Measurements from ENCODE around the gene CDC14A.
"Not testable (repeated sequence)": the region's sequence is repeated elsewhere in the genome, so short reads cannot be mapped to it uniquely, and the experiment has no call there.

The CDC14A gene

DNA sequence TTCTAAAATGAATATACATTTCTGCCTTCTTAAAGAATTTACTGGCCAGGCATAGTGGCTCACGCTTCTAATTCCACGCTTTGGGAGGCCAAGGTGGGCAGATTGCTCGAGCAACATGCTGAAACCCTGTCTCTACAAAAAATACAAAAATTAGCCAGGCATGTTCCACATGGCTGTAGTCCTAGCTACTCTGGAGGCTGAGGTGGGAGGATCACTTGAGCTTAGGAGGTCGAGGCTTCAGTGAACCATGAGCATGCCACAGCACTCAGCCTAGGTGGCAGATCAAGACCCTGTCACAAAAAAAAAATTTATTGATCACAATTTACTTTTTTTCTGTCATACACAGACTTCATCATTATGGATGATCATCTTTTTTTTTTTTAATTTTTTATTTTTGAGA lies 11.5 kb downstream of the CDC14A start:
- no peak for DNase-seq (ENCODE audit: low read depth)

DNA sequence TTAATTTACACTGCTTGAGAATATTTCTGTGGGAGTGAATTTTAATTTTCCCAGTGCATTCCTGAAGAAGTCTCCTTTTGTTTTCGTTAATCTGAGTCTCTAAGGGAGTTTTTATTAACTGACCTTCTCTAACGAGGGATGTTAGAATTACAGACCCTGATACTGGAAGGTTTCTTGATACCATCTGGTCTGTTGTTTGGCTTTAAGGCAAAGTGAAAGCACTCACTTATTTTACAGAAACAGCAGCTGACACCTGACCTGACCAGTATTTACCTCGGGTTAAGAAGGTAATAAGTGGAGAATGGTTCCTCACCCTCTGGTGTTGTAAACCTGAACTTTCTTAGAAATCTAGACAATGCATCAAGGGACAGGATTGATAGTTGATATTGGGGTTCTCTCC lies 12.4 kb downstream of the CDC14A start:
- no peak for DNase-seq (ENCODE audit: low read depth)

DNA sequence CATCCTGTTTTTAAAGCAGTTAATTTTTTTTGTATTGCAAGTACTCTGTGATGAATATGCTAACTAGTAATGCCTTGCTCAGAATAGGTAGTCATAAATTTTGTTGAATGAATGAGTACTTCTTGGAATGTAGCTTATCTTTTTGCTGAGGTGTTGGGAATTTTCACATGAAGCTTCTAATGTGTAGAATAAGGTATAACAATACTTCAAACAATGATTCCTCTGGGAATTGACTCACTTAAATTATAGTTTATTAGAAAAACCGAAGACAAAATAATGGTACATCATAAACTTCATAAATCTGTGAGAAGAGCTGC lies 13.9 kb downstream of the CDC14A start:
- DNase-seq (ENCODE audit: low read depth) = no peak

DNA sequence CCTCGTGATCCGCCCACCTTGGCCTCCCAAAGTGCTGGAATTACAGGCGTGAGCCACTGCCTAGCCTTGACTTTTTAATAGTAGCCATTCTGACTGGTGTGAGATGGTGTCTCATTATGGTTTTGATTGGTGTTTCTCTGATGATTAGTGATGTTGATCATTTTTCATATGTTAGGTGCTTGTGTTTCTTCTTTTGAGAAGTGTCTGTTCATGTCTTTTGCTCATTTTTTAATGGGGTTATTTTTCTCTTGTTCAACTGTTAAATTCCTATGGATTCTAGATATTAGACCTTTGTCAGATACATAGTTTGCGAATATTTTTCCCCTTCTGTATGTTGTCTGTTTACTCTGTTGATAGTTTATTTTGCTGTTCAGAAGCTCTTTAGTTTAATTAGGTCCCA lies 17.0 kb downstream of the CDC14A start:
- not testable (repeated sequence) for DNase-seq (ENCODE audit: low read depth)

DNA sequence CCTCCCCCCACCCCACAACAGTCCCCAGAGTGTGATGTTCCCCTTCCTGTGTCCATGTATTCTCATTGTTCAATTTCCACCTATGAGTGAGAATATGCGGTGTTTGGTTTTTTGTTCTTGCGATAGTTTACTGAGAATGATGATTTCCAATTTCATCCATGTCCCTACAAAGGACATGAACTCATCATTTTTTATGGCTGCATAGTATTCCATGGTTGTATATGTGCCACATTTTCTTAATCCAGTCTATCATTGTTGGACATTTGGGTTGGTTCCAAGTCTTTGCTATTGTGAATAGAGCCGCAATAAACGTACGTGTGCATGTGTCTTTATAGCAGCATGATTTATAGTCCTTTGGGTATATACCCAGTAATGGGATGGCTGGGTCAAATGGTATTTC lies 21.6 kb downstream of the CDC14A start:
- DNase-seq (ENCODE audit: low read depth) = not testable (repeated sequence)

DNA sequence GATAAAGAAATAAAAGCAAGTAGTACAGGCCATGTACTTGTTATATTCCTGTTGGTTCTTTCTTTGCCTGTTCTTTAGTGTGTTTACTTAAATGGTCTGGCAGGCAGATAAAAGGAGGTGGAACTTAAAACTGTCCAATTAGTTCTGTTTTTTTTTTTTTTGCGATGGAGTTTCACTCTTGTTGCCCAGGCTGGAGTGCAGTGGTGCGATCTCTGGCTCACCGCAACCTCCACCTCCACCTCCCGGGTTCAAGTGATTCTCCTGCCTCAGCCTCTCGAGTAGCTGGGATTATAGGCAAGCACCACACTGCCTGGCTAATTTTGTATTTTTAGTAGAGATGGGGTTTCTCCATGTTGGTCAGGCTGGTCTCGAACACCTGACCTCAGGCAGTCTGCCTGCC lies 24.6 kb downstream of the CDC14A start:
- not testable (repeated sequence) for DNase-seq (ENCODE audit: low read depth)

DNA sequence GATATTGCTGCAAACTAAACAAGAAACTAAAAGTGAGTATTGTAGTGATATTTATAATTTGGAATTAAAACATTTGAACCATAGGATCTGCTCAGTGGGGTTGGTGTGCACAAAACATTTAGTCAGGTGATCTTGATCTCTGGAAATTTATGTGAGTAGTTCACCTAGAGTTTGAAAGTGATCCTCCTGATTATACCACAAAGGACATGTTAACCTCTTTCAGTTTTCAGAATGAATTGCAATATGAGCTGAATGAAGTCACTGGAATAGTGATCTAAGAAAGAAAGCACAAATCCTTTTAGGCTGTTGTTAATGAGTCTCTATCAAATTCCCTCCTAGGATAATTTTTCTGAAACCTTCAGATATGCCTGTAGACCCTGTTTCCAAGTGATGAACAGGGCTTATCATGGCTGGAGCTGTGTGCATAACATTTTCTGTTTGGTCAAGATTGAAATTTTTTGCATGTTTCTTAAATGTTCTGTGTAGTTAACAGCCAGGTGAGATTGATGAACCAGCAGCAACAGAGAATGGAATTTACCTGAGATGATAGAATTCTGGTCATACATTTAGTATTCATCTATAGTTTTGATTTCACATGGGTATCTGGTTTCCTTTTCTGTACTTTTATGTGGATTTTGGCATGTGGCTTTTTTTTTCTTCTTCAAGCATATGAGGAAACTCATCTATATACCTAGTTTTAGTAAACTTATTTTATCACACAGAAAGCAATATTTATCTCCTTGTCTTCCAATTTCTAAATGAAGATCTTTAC lies 25.5 kb downstream of the CDC14A start:
- no peak for DNase-seq (ENCODE audit: low read depth)

DNA sequence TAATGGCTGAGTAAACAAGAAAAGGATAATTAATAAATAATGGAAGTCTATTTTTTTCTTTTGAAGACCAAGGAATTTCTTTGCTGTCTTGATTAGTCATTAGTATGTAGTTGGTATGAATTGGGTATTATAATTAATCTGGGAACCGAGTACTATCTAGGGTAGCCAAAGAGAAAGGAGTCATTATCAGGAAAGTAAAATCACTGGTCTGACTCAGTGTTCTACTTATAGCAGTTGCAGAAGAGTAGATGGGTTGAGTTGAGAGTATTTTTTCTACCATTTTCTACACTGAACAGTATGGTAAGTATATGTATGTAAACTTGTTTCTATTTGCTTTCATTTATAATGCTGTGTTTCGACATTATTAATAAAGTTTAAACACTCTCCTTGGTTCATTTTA lies 26.6 kb downstream of the CDC14A start:
- DNase-seq (ENCODE audit: low read depth) = no peak

DNA sequence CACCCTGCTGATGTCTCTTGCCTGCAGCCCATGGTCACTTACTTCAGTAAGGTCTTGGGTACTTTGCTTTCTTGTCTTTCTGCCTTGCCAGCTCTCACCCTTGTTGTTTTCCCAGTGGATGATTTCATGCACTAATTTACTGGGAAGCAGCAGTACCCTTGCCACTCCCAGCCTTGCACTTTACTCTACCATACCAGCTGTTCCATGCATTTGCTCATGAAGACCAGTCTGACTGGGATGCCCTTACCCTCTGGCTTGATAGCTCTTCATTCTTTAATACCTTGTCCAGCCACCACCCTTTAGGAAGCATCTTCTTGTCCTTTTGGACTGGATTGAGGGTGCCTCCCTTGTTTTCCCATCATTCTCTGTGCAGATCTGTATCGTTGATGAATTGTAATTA lies 28.3 kb downstream of the CDC14A start:
- no peak for DNase-seq (ENCODE audit: low read depth)

DNA sequence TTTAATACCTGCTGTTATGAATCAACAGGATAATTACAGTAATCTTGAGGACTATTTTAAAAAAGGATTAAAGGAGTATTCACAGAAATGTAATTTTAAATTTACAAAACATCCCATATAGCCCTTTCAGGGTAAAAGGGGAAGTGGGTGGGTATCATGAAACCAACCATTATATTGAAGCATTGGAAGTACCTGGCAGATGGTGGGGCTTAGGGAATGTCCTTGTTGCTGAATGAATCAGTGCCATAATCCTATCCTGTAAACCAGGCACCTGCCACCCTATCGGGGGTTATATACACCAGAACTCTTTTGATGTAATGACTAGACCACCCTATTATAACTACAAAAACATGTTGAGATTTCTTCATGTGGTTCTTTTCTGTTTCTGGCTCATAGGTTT lies 30.4 kb downstream of the CDC14A start:
- DNase-seq (ENCODE audit: low read depth) = no peak

DNA sequence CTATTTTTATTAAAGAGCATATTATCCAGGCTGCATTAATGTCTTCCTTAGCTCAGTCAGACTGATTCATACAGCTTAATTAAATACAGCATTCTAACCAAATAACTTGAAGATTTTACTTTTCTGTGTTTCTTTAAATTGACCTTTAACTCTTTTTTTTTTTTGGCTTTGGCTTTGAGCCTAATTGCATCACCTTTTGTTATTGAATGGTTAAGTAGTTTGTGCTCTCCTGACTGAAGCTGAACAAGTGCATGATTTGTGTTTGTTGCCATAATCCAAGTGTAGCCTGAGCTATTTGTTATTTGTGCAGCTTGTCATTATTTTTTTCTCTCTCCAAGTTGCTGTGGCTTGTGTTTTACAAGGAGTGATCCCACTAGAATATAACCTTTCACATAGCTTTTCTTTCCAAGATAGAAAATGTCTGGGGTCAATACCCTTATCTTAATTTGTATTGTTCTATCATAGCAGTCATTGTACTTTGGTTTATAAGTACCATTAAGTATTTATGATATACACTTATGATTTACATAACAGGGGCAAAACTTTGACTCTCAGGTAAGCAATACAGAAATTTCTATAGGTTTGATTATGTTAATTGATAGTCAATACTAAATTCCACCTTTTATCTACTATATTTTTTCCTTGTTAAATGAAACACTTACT lies 31.6 kb downstream of the CDC14A start:
- DNase-seq (ENCODE audit: low read depth) = no peak

DNA sequence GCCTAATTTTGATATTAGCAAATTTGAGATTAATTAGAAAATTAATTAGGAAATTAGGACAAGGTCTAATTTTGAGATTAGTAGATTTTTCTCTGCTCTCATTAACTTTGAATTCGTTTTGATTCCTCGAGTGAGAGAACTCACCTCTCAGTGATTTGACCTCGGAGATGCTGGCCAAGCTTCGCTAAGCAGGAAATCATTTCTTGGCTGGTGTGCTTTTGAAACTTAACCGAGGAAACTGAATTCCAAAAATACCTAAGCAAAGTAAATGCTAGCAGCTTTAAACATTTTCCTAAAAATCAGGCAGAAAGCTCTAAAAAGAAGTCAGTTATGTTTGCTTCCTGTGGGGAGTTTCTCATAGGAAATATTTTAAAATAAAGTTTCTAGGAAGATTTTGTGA lies 34.9 kb downstream of the CDC14A start:
- DNase-seq (ENCODE audit: low read depth) = no peak

DNA sequence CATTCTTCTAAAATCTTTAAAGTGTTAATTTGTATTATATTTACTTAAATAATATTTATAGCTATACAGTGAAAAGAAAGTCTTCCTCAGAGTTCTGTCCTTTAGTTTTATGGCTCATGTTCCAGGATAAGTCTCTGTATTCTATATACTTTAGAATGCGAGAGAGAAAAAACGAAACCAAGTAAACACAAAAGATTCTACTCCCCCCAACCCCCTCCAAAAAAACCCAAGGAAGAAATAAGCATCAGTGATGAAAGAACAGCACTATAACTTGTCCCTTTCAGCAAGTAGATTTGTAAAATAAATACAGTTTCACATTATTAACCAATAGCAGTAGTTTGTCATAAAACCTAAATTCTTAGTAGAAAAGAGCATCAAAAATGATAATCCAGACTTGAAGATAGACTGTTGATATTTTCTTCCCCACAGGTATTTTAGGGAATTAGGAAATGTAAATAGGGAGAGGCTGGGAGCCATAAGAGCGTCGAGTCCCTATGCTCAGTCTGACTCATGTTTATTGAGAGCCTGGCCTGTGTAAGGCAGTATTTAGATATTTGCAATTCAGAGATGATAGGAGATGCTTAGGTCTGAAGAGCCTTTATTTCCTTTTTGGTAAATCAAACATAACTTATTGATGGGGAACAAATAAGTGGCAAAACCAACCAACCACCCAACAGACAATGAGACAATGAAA lies 35.5 kb downstream of the CDC14A start:
- no peak for DNase-seq (ENCODE audit: low read depth)

DNA sequence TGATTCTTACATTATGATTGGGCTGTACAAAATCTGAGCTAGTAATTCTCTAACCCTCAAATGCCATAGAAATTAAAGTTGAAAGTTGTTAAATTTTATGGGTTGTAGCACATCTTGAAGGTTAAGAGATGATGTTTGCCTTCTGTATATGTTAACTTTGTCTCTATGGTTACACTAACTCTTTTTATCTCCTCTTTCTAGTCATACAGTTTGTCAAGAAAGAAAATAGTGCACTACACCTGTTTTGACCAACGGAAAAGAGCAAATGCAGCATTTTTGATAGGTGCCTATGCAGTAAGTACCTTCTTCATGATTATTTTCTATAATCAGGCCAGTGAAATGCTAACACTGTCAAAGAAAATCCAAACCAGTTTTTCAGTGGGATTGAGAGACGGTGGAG lies 38.2 kb downstream of the CDC14A start:
- DNase-seq (ENCODE audit: low read depth) = no peak

DNA sequence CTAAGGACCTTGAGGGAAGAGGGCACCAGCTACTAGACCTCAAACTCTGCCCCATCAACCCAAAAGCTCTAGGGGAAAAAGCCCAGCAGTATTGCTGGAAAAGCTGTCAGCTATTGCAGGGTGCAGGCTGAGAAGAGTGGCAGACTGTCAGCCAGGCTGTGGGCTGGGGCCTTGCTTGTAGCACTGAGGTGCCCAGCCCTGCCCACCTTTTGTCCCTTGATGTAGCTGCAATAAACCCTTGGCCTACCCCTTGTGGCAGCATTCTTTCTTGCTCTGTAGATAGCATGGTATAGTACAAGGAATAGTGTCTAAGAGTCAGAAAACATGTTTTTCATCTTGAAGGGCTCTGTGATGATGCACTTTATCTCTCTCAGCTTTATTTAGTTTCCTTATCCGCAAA lies 39.4 kb downstream of the CDC14A start:
- no peak for DNase-seq (ENCODE audit: low read depth)

DNA sequence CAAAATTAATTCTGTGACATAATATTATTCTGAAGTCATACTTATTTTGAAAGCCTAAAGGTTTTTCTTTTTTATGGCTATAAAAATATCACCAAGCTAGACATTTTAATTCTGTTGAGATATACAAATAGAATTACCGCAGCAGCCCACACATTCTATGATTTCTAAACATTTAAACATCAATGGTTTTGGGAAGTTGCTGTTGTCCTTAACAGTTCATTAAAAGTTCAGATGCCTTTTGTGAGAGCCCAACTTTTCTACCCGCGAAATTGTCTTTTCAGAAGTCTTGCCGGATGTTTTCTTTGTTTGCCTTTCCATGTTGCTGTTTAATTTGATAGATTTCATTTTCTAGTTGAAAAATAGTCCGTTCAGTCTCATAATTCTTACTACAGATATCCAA lies 40.5 kb downstream of the CDC14A start:
- DNase-seq (ENCODE audit: low read depth) = no peak

DNA sequence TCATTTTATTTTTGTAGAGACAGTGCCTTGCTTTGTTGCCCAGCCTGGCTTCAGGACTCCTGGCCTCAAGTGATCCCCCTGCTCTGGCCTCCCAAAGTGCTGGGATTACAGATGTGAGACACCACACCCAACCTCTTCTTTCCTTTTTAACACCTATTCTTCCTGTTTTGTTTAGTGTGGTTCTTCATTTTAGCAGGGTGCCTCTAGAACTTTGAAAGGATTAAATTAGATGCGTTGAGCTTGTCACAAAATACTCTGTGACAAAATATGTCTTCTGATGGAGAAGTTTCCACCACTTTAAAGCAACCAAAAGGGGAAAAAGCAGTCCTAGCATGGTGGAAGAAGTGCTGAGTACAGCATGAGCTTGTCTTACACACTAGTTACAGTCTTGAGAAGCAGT lies 42.0 kb downstream of the CDC14A start:
- DNase-seq (ENCODE audit: low read depth) = no peak

DNA sequence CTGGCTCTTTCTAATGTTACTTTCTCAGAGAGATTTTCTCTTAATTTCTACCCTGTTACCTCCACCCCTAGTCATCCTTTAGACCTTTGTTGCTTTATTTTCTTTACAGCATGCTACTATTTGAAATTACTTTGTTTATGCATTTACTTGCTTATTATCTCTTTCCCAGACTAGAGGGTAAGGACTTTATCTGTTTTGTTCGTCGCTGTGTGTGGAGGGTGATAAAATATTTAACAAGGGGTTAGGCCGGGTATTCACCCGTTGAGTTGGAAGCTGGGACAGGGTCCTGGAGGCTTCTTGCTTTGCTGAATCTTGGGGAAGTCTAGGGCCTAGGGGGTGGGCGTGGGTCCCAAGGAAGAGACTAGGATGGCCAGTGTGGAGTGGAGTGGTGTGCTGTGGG lies 43.6 kb downstream of the CDC14A start:
- no peak for DNase-seq (ENCODE audit: low read depth)

DNA sequence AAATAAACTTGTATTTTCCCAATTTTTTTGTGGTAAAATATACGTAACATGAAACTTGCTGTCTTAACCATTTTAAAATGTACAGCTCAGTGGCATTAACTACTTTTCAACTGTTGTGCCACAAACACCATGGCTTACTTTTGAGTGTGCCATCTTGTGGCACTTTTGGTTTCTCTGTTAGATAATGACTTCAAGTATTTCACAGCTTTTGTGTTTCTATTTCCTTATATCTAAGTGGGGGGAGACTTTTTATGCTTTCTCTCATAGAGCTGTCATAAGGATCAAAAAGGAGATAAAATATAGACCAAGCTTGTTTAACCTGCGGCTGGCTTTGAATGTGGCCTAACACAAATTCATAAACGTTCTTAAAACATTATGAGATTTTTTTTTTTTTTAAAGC lies 44.3 kb downstream of the CDC14A start:
- DNase-seq (ENCODE audit: low read depth) = no peak

DNA sequence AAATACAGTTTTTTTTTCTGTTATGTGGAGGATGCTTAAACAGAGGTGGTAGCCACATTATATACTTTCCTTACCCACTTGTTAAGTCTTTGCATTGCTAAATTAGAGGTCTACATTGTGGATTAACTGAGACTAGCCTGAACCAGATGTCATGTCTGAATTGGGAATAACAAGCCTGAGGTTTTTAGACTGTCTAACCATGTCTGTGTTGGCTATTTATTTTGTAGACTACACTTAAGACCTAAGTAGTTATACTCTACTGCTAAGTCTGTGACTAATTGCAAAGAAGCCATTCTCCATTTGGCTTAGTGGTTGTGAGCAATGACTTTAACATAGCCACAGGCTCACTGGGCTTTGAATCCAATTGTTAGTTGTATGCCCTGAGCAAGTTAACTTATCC lies 45.4 kb downstream of the CDC14A start:
- DNase-seq (ENCODE audit: low read depth) = no peak

DNA sequence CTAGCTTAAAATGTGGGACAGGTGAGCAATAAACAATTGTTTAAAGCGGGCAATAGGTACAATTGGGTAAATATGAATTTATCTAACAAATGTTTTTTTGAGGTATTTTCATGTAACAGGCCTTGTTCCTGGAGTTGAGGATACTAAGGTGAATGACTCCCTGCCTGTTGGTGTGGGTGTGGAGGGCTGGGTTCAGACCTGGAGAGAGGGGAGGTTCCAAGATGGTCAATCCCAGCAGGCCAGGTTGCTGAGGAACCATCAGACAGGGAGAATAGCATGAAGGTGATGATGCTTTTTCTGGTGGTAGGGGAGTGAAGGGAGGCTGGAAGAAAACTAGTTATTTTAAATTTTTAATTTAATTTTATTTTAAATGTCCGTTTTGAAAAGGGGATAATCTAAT lies 46.3 kb downstream of the CDC14A start:
- DNase-seq (ENCODE audit: low read depth) = no peak

DNA sequence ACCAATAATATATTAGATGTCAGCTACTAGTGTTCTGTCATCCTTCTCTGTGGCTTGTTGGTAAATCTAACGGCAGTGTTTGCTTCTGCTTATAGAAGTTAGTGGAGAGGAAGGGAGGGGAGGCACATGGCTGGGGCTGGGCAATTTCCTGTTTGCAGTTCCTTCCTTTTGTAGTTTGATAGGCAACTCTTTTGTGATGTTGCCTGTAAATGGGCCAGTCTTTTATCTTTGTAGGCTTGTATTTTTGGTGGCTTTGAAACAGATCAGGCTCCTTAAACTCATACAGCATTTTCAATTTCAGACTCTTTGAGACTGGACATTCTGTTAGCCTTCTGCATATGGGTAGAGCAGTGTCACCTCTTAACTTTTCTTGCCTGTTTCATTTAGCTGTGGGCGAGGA lies 48.1 kb downstream of the CDC14A start:
- no peak for DNase-seq (ENCODE audit: low read depth)

DNA sequence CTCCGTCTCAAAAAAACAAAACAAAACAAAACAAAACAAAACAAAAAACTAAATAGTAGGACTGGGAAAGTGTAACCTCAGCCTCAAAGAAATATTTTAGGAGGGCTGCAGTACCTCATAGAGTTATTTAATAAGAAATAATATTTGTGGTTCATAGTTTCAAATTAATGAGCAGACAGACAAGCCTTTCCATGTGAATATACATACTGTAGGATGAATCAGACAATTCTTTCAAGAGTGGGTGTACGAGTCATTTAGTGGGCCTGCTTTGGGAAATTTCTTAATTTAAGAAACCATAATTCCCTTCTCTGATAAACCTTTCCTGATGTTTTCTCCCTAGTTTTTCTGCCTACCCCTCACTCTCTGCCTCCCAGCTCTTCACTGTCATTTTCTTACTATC lies 52.5 kb downstream of the CDC14A start:
- no peak for DNase-seq (ENCODE audit: low read depth)

DNA sequence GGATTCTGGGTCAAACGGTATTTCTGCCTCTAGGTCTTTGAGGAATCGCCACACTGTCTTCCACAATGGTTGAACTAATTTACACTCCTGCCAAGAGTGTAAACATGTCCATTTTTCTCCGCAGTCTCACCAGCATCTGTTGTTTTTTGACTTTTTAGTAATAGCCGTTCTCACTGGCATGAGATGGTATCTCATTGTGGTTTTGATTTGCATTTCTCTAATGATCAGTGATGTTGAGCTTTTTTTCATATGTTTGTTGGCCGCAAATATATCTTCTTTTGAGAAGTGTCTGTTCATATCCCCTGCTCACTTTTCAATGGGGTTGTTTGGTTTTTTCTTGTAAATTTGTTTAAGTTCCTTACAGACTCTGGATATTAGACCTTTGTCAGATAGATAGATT lies 53.6 kb downstream of the CDC14A start:
- DNase-seq (ENCODE audit: low read depth) = not testable (repeated sequence)
